Right ventricle myocardium inferior (tissue), 1 donor: Measurements from ENCODE around the gene OR5M3. TPM values are rescaled to one million over a fixed set of nuclear protein-coding genes. Genes with fewer than 3 reads are reported as not detected.

Experiments
- ATAC-seq: fragments of 200-7000 bp; cut with Tn5 transposase; one replicate; pipeline ENCODE4 v1.9.1; 2020; ENCODE audit warnings: mild to moderate bottlenecking, moderate library complexity
- DNase-seq: peaks from one replicate; pipeline ENCODE4 v3.0.0; 2021; ENCODE audit errors: missing footprints
- intact Hi-C: fragments of 100-400 bp; cut with DNase I; formaldehyde crosslinking; loops from one replicate; pipeline ENCODE4 v1.11.0; 2022
- long read RNA-seq: library from polyadenylated mRNA; unstranded; transcript quantifications from one replicate; pipeline ENCODE4 v2.0.0, GENCODE V29; 2021
- total RNA-seq: library from RNA; stranded (reverse); fragmentation: NEBNext Ultra II Directional; extraction: Animal tissue kit (Norgen Biotek cat#: 25700); gene quantifications from one replicate; pipeline ENCODE4 v1.2.1, GENCODE V29; 2021
- donor health status: DM: no; HTN: yes; CAD: no; lungs with severe emphysema.

OR5M3 gene
- total RNA-seq: not detected
- long read RNA-seq: 0 reads

GRCh38 chr11:56473252-56473651 lies at the start of gene OR5M3:
Gene OR5M3, minus strand, starts transcription at chr11:56473352. Its CDS starts 2,855 bp downstream, at chr11:56470497.
- ATAC-seq: no peak
- DNase-seq: no peak
- intact Hi-C loops: no loop called here

GRCh38 chr11:56522008-56522407 lies 48.9 kb upstream of the OR5M3 start:
- intact Hi-C loops: no loop called here
- DNase-seq: no peak
- ATAC-seq: no peak

GRCh38 chr11:56513280-56513679 lies 40.1 kb upstream of the OR5M3 start:
- ATAC-seq (no peak), DNase-seq (no peak)
- intact Hi-C loops: no loop called here

GRCh38 chr11:56509439-56509838 lies 36.3 kb upstream of the OR5M3 start:
- DNase-seq: no peak
- no peak for ATAC-seq
- intact Hi-C loops: no loop called here

GRCh38 chr11:56497010-56497409 lies 23.9 kb upstream of the OR5M3 start:
- DNase-seq (no peak), ATAC-seq (no peak)
- intact Hi-C loops: no loop called here

- ATAC-seq (no peak), DNase-seq (no peak)
- intact Hi-C loops: no loop called here
These were observed 22.0 kb upstream of the OR5M3 start for GRCh38 chr11:56495117-56495516.

- DNase-seq: no peak
- intact Hi-C loops: no loop called here
These were observed 18.1 kb upstream of the OR5M3 start, which contains the start of gene OR5M8 for GRCh38 chr11:56491270-56491669. Gene OR5M8, minus strand, starts transcription at chr11:56491370. Its CDS starts 0 bp downstream, at chr11:56491370.

GRCh38 chr11:56486801-56487200 lies 13.6 kb upstream of the OR5M3 start:
- DNase-seq (no peak), ATAC-seq (no peak)
- intact Hi-C loops: no loop called here

More at GRCh38 chr11:56491270-56491669, 18.1 kb upstream of the OR5M3 start, which contains the start of gene OR5M8:
- no peak for ATAC-seq

- ATAC-seq (no peak), DNase-seq (no peak)
- intact Hi-C loops: no loop called here
These were observed 1.6 kb upstream of the OR5M3 start for GRCh38 chr11:56474729-56475235.

GRCh38 chr11:56457076-56457475 lies 16.1 kb downstream of the OR5M3 start:
- DNase-seq (no peak), ATAC-seq (no peak)
- intact Hi-C loops: no loop called here

- intact Hi-C loops: no loop called here
- DNase-seq (no peak), ATAC-seq (no peak)
These were observed 19.6 kb downstream of the OR5M3 start for GRCh38 chr11:56453521-56453920.

Other genes with a start within 250 kb of the OR5M3 start
- not detected for gene OR5T2, start 239.1 kb downstream of the OR5M3 start, total RNA-seq
- not detected for gene OR5T3, start 221.1 kb downstream of the OR5M3 start, total RNA-seq
- gene OR5T1, start 199.2 kb downstream of the OR5M3 start, total RNA-seq: not detected
- not detected for gene OR8H1, start 181.1 kb downstream of the OR5M3 start, total RNA-seq
- not detected for gene OR8K3, start 158.2 kb downstream of the OR5M3 start, total RNA-seq
- gene OR8K1, start 127.3 kb downstream of the OR5M3 start, total RNA-seq: not detected
- gene OR8J1, start 119.1 kb downstream of the OR5M3 start, total RNA-seq: not detected
- not detected for gene OR8U1, start 97.7 kb downstream of the OR5M3 start, total RNA-seq
- gene OR5AL1, start 60.7 kb downstream of the OR5M3 start, total RNA-seq: not detected
- not detected for gene OR5M8, start 18.0 kb upstream of the OR5M3 start, total RNA-seq
- not detected for gene OR5M11, start 69.9 kb upstream of the OR5M3 start, total RNA-seq
- gene OR5M10, start 104.4 kb upstream of the OR5M3 start, total RNA-seq: not detected
- not detected for gene OR5M1, start 141.5 kb upstream of the OR5M3 start, total RNA-seq
- gene OR5AP2, start 169.1 kb upstream of the OR5M3 start, total RNA-seq: not detected
- gene OR5AR1, start 190.3 kb upstream of the OR5M3 start, total RNA-seq: not detected
- gene OR9G1, start 225.7 kb upstream of the OR5M3 start, total RNA-seq: not detected